Measurements from ENCODE around the gene KCNQ1. TPM values are rescaled to one million over a fixed set of nuclear protein-coding genes. Genes with fewer than 3 reads are reported as not detected.

The KCNQ1 gene
- total and polyA plus RNA-seq, 2 experiments from 2014 or later = not detected

GRCh38 chr11:2581931-2582350 lies 137.1 kb downstream of the KCNQ1 start:
- Histone ChIP-seq H3K27me3 (replicated peaks; ENCODE audit: insufficient read depth) (no peaks in the 10 kb centered on the region), H2AFZ (no peak overlapping the region), H3K9me2 (ENCODE audit: insufficient read depth) (no peaks in the 10 kb centered on the region), H4K20me1 (ENCODE audit: insufficient read depth) (no peaks in the 10 kb centered on the region), H3K36me3 (ENCODE audit: low read depth) (no peaks in the 10 kb centered on the region), H3K4me2 (ENCODE audit: unreplicated experiment) (no peak overlapping the region), H3K4me1 (ENCODE audit: insufficient read depth) (no peaks in the 10 kb centered on the region), H3K9me3 (ENCODE audit: low read depth) (no peaks in the 10 kb centered on the region), H3K4me3 (no peak overlapping the region), H3K9ac (no peak overlapping the region), H3K27ac (no peak overlapping the region), H3F3A (ENCODE audit: insufficient read depth) (no peaks in the 10 kb centered on the region), H3K79me2 (ENCODE audit: insufficient read depth) (no peaks in the 10 kb centered on the region)
- in situ Hi-C loops (cut with MboI) = no loop called here
- DNase-seq = no peak
- no peak for TF ChIP-seq EZH2 (IDR thresholded peaks at IDR 0.05; ENCODE audit: insufficient read depth, poor library complexity, severe bottlenecking)
- WGBS, 2 experiments (ENCODE audit: low coverage in 1 of 2, low lambda C conversion rate in 2 of 2, missing lambda C conversion rate in 2 of 2) = 84 to 86% methylated on average over 23 of the region's 23 CpGs

GRCh38 chr11:2582351-2582945 lies 137.6 kb downstream of the KCNQ1 start:
- 31 to 41% methylated on average over 11 to 12 of the region's 12 CpGs for WGBS, 2 experiments (ENCODE audit: low coverage in 1 of 2, low lambda C conversion rate in 2 of 2, missing lambda C conversion rate in 2 of 2)
- H4K20me1 ChIP-seq (ENCODE audit: insufficient read depth) = no peaks in the 10 kb centered on the region
- TF ChIP-seq EZH2 (IDR thresholded peaks at IDR 0.05; ENCODE audit: insufficient read depth, poor library complexity, severe bottlenecking) (no peak), EZH2phosphoT487 (IDR thresholded peaks at IDR 0.05; ENCODE audit: insufficient read depth, low read depth) (no peak)

GRCh38 chr11:2582946-2583604 lies 138.3 kb downstream of the KCNQ1 start:
- no peak overlapping the region for H2AFZ ChIP-seq
- no peak for TF ChIP-seq EZH2 (IDR thresholded peaks at IDR 0.05; ENCODE audit: insufficient read depth, poor library complexity, severe bottlenecking)
- TF ChIP-seq EZH2phosphoT487 (IDR thresholded peaks at IDR 0.05; ENCODE audit: insufficient read depth, low read depth) = no peak
- in situ Hi-C loops (cut with MboI) = no loop called here
- no peaks in the 10 kb centered on the region for H3K9me3 ChIP-seq (ENCODE audit: low read depth)
- no peak overlapping the region for H3K9ac ChIP-seq
- H4K20me1 ChIP-seq (ENCODE audit: insufficient read depth) = no peaks in the 10 kb centered on the region
- 41 to 46% methylated on average over 32 of the region's 33 CpGs for WGBS, 2 experiments (ENCODE audit: low coverage in 1 of 2, low lambda C conversion rate in 2 of 2, missing lambda C conversion rate in 2 of 2)
- H3K27me3 ChIP-seq (replicated peaks; ENCODE audit: insufficient read depth) = no peaks in the 10 kb centered on the region
- H3K4me3 ChIP-seq = no peak overlapping the region
- no peaks in the 10 kb centered on the region for H3F3A ChIP-seq (ENCODE audit: insufficient read depth)
- H3K4me1 ChIP-seq (ENCODE audit: insufficient read depth) = no peaks in the 10 kb centered on the region
- H3K9me2 ChIP-seq (ENCODE audit: insufficient read depth) = no peaks in the 10 kb centered on the region
- DNase-seq = no peak
- no peaks in the 10 kb centered on the region for H3K79me2 ChIP-seq (ENCODE audit: insufficient read depth)
- H3K36me3 ChIP-seq (ENCODE audit: low read depth) = no peaks in the 10 kb centered on the region
- no peak overlapping the region for H3K4me2 ChIP-seq (ENCODE audit: unreplicated experiment)
- no peak overlapping the region for H3K27ac ChIP-seq

More at GRCh38 chr11:2582351-2582945, 137.6 kb downstream of the KCNQ1 start:
- DNase-seq = no peak
- Histone ChIP-seq H3K4me1 (ENCODE audit: insufficient read depth) (no peaks in the 10 kb centered on the region), H3K79me2 (ENCODE audit: insufficient read depth) (no peaks in the 10 kb centered on the region), H3F3A (ENCODE audit: insufficient read depth) (no peaks in the 10 kb centered on the region), H3K9me3 (ENCODE audit: low read depth) (no peaks in the 10 kb centered on the region), H3K9ac (no peak overlapping the region), H3K4me3 (no peak overlapping the region), H3K27me3 (replicated peaks; ENCODE audit: insufficient read depth) (no peaks in the 10 kb centered on the region), H3K27ac (no peak overlapping the region), H3K9me2 (ENCODE audit: insufficient read depth) (no peaks in the 10 kb centered on the region), H2AFZ (no peak overlapping the region), H3K4me2 (ENCODE audit: unreplicated experiment) (no peak overlapping the region), H3K36me3 (ENCODE audit: low read depth) (no peaks in the 10 kb centered on the region)
- in situ Hi-C loops (cut with MboI) = no loop called here

GRCh38 chr11:2583605-2583958 lies 138.8 kb downstream of the KCNQ1 start:
- Histone ChIP-seq H3F3A (ENCODE audit: insufficient read depth) (no peaks in the 10 kb centered on the region), H3K4me3 (no peak overlapping the region), H3K27me3 (replicated peaks; ENCODE audit: insufficient read depth) (no peaks in the 10 kb centered on the region), H3K9me3 (ENCODE audit: low read depth) (no peaks in the 10 kb centered on the region), H3K79me2 (ENCODE audit: insufficient read depth) (no peaks in the 10 kb centered on the region), H3K9me2 (ENCODE audit: insufficient read depth) (no peaks in the 10 kb centered on the region), H4K20me1 (ENCODE audit: insufficient read depth) (no peaks in the 10 kb centered on the region), H3K36me3 (ENCODE audit: low read depth) (no peaks in the 10 kb centered on the region), H2AFZ (no peak overlapping the region), H3K4me2 (ENCODE audit: unreplicated experiment) (no peak overlapping the region), H3K27ac (no peak overlapping the region), H3K9ac (no peak overlapping the region), H3K4me1 (ENCODE audit: insufficient read depth) (no peaks in the 10 kb centered on the region)
- TF ChIP-seq EZH2phosphoT487 (IDR thresholded peaks at IDR 0.05; ENCODE audit: insufficient read depth, low read depth) = no peak
- TF ChIP-seq EZH2 (IDR thresholded peaks at IDR 0.05; ENCODE audit: insufficient read depth, poor library complexity, severe bottlenecking) = no peak
- DNase-seq = no peak
- WGBS, 2 experiments (ENCODE audit: low coverage in 1 of 2, low lambda C conversion rate in 2 of 2, missing lambda C conversion rate in 2 of 2) = 79 to 81% methylated on average over 6 of the region's 6 CpGs
- in situ Hi-C loops (cut with MboI) = no loop called here
